BLaER1 treated with 17β-estradiol and CSF1 and Interleukin-3, amounts not matched to agents 10 nM and 100 nM (cell line): ENCODE measurements around the gene LRRC4.

ENCODE experiments used
- H3K27ac ChIP-seq, 11 experiments: shearing (Covaris generic); formaldehyde crosslinking; 2 replicates each; pipeline ENCODE4 v1.8.1; 2022
- H3K27me3 ChIP-seq, 11 experiments: shearing (Covaris generic); formaldehyde crosslinking; 2 replicates each; pipeline ENCODE4 v1.8.1; 2022
- H3K36me3 ChIP-seq, 11 experiments: shearing (Covaris generic); formaldehyde crosslinking; 2 replicates each; pipeline ENCODE4 v1.8.1; 2022
- H3K4me1 ChIP-seq, 10 experiments: shearing (Covaris generic); formaldehyde crosslinking; 2 replicates each; pipeline ENCODE4 v1.8.1; 2022
- H3K4me2 ChIP-seq, 11 experiments: shearing (Covaris generic); formaldehyde crosslinking; 2 replicates each; pipeline ENCODE4 v1.8.1; 2022
- H3K4me3 ChIP-seq, 10 experiments: shearing (Covaris generic); formaldehyde crosslinking; 2 replicates each; pipeline ENCODE4 v1.8.1; 2022
- H3K9ac ChIP-seq, 11 experiments: shearing (Covaris generic); formaldehyde crosslinking; 2 replicates each; pipeline ENCODE4 v1.8.1; 2022
- H3K9me3 ChIP-seq, 11 experiments: shearing (Covaris generic); formaldehyde crosslinking; replicated peaks in 1 of 11; 2 replicates each; pipeline ENCODE4 v1.8.1; 2022
- H4K20me1 ChIP-seq, 11 experiments: shearing (Covaris generic); formaldehyde crosslinking; 2 replicates each; pipeline ENCODE4 v1.8.1; 2022
- Cebpa-rat ChIP-seq, 11 experiments: shearing (Covaris generic); IDR thresholded peaks; 2 replicates each; pipeline ENCODE4 v1.8.1; 2022

Gene LRRC4

GRCh38 chr7:128066395-128066794 lies 35.2 kb upstream of the LRRC4 start:
- no peaks in the 10 kb centered on the region for H3K27me3 ChIP-seq
- no peak overlapping the region for H3K27ac ChIP-seq
- H3K4me1 ChIP-seq: peaks cover 23 to 42% (median 31%) of the 10 kb centered on the region in 10 experiments
- H3K9me3 ChIP-seq: no peaks in the 10 kb centered on the region
- peak overlapping the region in 6 of 11 experiments; percentile 15 to 77 (median 54); a peak in 5 of 22 replicates for H3K4me2 ChIP-seq
- H3K36me3 ChIP-seq: peaks cover 12 to 89% (median 53%) of the 10 kb centered on the region in 11 experiments; a peak in 19 of 22 replicates
- H3K4me3 ChIP-seq: no peak overlapping the region
- H3K9ac ChIP-seq: no peak overlapping the region
- H4K20me1 ChIP-seq: peaks cover 0 to 67% (median 37%) of the 10 kb centered on the region in 11 experiments; a peak in 15 of 22 replicates
- TF ChIP-seq Cebpa-rat (IDR thresholded peaks at IDR 0.05): no peak

DNA sequence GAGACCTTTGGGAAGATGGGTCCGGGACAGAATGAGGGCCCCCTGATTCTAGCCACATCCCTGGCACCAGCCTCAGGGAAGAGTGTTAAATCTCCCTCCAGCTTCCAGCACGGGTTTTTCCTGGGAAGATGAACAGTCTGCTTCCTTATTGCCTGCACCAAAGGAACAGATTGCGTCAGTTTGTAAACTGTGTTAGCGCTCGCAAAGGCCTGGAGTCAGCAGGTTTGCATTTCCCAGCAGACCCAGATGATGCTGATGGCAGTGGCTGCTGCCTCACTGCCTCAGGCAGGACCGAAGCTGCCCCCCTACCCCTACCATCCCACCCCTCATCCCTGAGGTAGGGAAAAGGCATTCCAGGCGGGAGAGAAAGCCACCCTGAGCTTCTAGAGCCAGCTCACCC lies 34.6 kb upstream of the LRRC4 start:
- Histone ChIP-seq H3K27ac (no peak overlapping the region), H3K27me3 (no peaks in the 10 kb centered on the region), H3K9ac (no peak overlapping the region), H4K20me1 (peaks cover 0 to 68% (median 37%) of the 10 kb centered on the region in 11 experiments; a peak in 15 of 22 replicates), H3K4me2 (peak overlapping the region in 3 of 11 experiments; percentile 15 to 52 (median 17); a peak in 3 of 22 replicates), H3K4me1 (peaks cover 23 to 42% (median 31%) of the 10 kb centered on the region in 10 experiments), H3K36me3 (peaks cover 12 to 89% (median 53%) of the 10 kb centered on the region in 11 experiments; a peak in 19 of 22 replicates), H3K4me3 (no peak overlapping the region), H3K9me3 (no peaks in the 10 kb centered on the region)
- TF ChIP-seq Cebpa-rat (IDR thresholded peaks at IDR 0.05): no peak

- H3K4me3 ChIP-seq: no peak overlapping the region
- H3K4me2 ChIP-seq: no peak overlapping the region
Observed at GRCh38 chr7:128063088-128063487, 31.9 kb upstream of the LRRC4 start.

GRCh38 chr7:128060018-128060417 lies 28.8 kb upstream of the LRRC4 start:
- peaks cover 0 to 49% (median 43%) of the 10 kb centered on the region in 10 experiments; a peak in 18 of 20 replicates for H3K4me1 ChIP-seq
- H3K36me3 ChIP-seq: peaks cover 6 to 97% (median 51%) of the 10 kb centered on the region in 11 experiments; a peak in 17 of 22 replicates
- H3K4me3 ChIP-seq: no peak overlapping the region
- no peak overlapping the region for H3K4me2 ChIP-seq
- no peak overlapping the region for H3K27ac ChIP-seq
- no peaks in the 10 kb centered on the region for H3K9me3 ChIP-seq
- H3K9ac ChIP-seq: no peak overlapping the region
- TF ChIP-seq Cebpa-rat (IDR thresholded peaks at IDR 0.05): no peak
- peaks cover 0 to 73% (median 28%) of the 10 kb centered on the region in 11 experiments; a peak in 13 of 22 replicates for H4K20me1 ChIP-seq
- no peaks in the 10 kb centered on the region for H3K27me3 ChIP-seq

More at GRCh38 chr7:128063088-128063487, 31.9 kb upstream of the LRRC4 start:
- Histone ChIP-seq H3K27me3 (no peaks in the 10 kb centered on the region), H3K9ac (no peak overlapping the region), H3K4me1 (peaks cover 30 to 39% (median 33%) of the 10 kb centered on the region in 10 experiments), H4K20me1 (peaks cover 7 to 79% (median 34%) of the 10 kb centered on the region in 11 experiments; a peak in 16 of 22 replicates), H3K36me3 (peaks cover 6 to 94% (median 48%) of the 10 kb centered on the region in 11 experiments; a peak in 17 of 22 replicates), H3K27ac (no peak overlapping the region; a peak in 1 of 22 replicates), H3K9me3 (no peaks in the 10 kb centered on the region)
- TF ChIP-seq Cebpa-rat (IDR thresholded peaks at IDR 0.05): no peak

GRCh38 chr7:128059143-128059988 lies 28.1 kb upstream of the LRRC4 start:
- H3K9me3 ChIP-seq: no peaks in the 10 kb centered on the region
- H4K20me1 ChIP-seq: peaks cover 0 to 72% (median 26%) of the 10 kb centered on the region in 11 experiments; a peak in 13 of 22 replicates
- no peak overlapping the region for H3K27ac ChIP-seq
- no peaks in the 10 kb centered on the region for H3K27me3 ChIP-seq
- no peak overlapping the region for H3K4me3 ChIP-seq
- no peak overlapping the region for H3K9ac ChIP-seq
- peaks cover 0 to 54% (median 43%) of the 10 kb centered on the region in 10 experiments; a peak in 18 of 20 replicates for H3K4me1 ChIP-seq
- no peak for TF ChIP-seq Cebpa-rat (IDR thresholded peaks at IDR 0.05)
- H3K4me2 ChIP-seq: peak overlapping the region in 8 of 11 experiments; percentile 6 to 56 (median 39); a peak in 14 of 22 replicates
- peaks cover 6 to 97% (median 51%) of the 10 kb centered on the region in 11 experiments; a peak in 17 of 22 replicates for H3K36me3 ChIP-seq

DNA sequence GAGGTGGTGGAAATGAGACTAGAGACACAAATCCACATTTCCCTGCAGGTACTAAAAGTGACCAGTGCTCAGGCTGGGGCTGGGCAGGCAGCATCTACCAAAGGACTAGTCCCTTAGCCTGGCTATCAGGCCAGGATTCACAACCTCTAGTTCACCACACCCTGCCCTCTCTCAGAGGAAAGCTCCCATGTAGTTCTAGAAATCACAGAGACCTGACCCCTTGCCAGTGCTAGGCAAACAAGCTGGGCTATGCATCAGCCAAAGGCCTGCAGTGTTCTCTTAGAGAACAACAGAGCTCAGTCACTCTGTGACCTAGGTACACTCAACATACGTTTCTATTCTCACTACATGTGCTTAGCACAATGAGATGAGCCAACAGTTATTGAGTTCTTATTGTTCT lies 26.7 kb upstream of the LRRC4 start:
- peak overlapping the region in 8 of 11 experiments; percentile 31 to 58 (median 53); a peak in 15 of 22 replicates for H3K4me2 ChIP-seq
- H3K36me3 ChIP-seq: peaks cover 6 to 91% (median 46%) of the 10 kb centered on the region in 11 experiments; a peak in 18 of 22 replicates
- no peak overlapping the region for H3K4me3 ChIP-seq
- peaks cover 0 to 78% (median 22%) of the 10 kb centered on the region in 11 experiments; a peak in 13 of 22 replicates for H4K20me1 ChIP-seq
- H3K4me1 ChIP-seq: peaks cover 5 to 59% (median 47%) of the 10 kb centered on the region in 10 experiments
- H3K27me3 ChIP-seq: no peaks in the 10 kb centered on the region
- H3K27ac ChIP-seq: no peak overlapping the region
- no peak overlapping the region for H3K9ac ChIP-seq
- TF ChIP-seq Cebpa-rat (IDR thresholded peaks at IDR 0.05): no peak
- no peaks in the 10 kb centered on the region for H3K9me3 ChIP-seq

DNA sequence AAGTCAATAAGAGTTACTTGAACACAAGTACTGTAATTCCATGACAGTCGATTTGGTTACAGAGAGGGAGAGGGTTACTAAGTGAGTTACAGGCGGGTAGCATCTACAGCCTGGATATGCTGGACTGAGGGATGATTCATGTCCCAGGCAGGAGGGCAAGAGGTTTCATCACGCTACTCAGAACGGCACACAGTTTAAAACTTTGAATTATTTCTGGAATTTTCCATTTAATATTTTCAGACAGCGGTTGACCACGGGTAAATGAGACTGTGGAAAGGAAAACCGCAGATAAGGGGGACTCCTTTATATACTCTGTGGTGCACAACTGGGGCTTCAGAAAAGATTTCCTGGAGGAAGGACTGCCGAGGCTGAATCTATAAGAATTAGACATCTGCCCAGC lies 25.7 kb upstream of the LRRC4 start:
- Histone ChIP-seq H3K9me3 (no peaks in the 10 kb centered on the region), H3K4me1 (peaks cover 15 to 70% (median 57%) of the 10 kb centered on the region in 10 experiments), H3K9ac (no peak overlapping the region; a peak in 1 of 22 replicates), H3K36me3 (peaks cover 6 to 90% (median 38%) of the 10 kb centered on the region in 11 experiments; a peak in 19 of 22 replicates), H3K4me3 (no peak overlapping the region), H4K20me1 (peaks cover 0 to 78% (median 23%) of the 10 kb centered on the region in 11 experiments; a peak in 15 of 22 replicates), H3K27ac (no peak overlapping the region), H3K27me3 (no peaks in the 10 kb centered on the region), H3K4me2 (peak overlapping the region in 9 of 11 experiments; percentile 31 to 58 (median 51); a peak in 18 of 22 replicates)
- no peak for TF ChIP-seq Cebpa-rat (IDR thresholded peaks at IDR 0.05)

DNA sequence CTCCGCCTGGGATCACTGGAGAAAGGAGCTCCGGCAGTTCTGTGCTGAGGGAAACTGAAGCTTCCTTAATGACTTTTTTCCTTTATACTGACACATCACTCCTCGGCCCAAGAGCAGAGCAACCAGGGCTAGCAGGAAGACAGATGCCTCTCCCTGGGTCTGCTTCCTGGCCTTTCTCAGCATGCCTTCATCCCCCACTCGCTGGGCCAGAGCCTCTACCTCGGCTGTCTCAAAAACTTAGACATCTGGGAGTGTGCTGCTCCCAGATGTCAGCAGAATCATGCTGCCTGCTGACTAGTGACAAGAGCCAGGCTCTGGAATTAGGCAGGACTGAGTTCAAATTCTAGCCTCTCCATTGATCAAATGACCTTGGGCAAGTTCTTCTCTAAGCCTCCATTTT lies 24.4 kb upstream of the LRRC4 start:
- H4K20me1 ChIP-seq: peaks cover 0 to 81% (median 23%) of the 10 kb centered on the region in 11 experiments; a peak in 15 of 22 replicates
- H3K36me3 ChIP-seq: peaks cover 6 to 83% (median 35%) of the 10 kb centered on the region in 11 experiments; a peak in 19 of 22 replicates
- TF ChIP-seq Cebpa-rat (IDR thresholded peaks at IDR 0.05): no peak
- H3K27me3 ChIP-seq: no peaks in the 10 kb centered on the region
- peaks cover 20 to 72% (median 60%) of the 10 kb centered on the region in 10 experiments for H3K4me1 ChIP-seq
- no peaks in the 10 kb centered on the region for H3K9me3 ChIP-seq
- peak overlapping the region in 4 of 11 experiments; percentile 4 to 56 (median 52); a peak in 6 of 22 replicates for H3K4me2 ChIP-seq
- no peak overlapping the region for H3K27ac ChIP-seq
- no peak overlapping the region for H3K4me3 ChIP-seq
- H3K9ac ChIP-seq: no peak overlapping the region

DNA sequence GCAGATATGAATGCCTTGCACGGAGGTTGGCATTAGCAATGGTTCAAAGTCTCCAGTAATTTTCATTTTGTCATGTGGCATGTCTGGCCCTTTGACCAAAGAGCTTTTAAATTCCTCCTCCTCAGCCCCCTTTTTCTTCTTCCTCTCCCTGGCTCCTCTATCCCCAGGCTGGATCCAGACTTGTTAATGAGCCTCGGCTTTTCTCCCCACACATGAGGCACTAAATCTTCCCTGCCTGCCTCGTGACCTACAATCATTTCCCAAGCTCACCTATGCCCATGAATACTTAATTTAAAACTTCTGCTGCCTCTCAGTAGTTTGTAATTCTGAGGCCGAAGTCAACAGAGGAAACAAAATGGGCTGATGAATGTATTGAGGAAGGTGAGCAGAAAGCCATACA lies 23.3 kb upstream of the LRRC4 start:
- Histone ChIP-seq H3K4me1 (peaks cover 20 to 68% (median 60%) of the 10 kb centered on the region in 10 experiments), H3K27ac (no peak overlapping the region), H3K9ac (no peak overlapping the region), H3K9me3 (no peaks in the 10 kb centered on the region), H3K4me3 (no peak overlapping the region), H4K20me1 (peaks cover 0 to 88% (median 23%) of the 10 kb centered on the region in 11 experiments; a peak in 15 of 22 replicates), H3K27me3 (no peaks in the 10 kb centered on the region), H3K4me2 (no peak overlapping the region), H3K36me3 (peaks cover 6 to 83% (median 32%) of the 10 kb centered on the region in 11 experiments; a peak in 19 of 22 replicates)
- no peak for TF ChIP-seq Cebpa-rat (IDR thresholded peaks at IDR 0.05)
